Mucosa of stomach (tissue), 1 donor: ENCODE measurements around the gene DISP2.

ENCODE experiments used
- H3K27me3 ChIP-seq: one replicate; pipeline ENCODE4 v1.7.0; 2013; ENCODE audit warnings: mild to moderate bottlenecking, low read length; ENCODE audit not compliant: control insufficient read depth, insufficient read depth
- H3K36me3 ChIP-seq: one replicate; pipeline ENCODE4 v1.7.0; 2013; ENCODE audit warnings: low read length; ENCODE audit not compliant: control insufficient read depth, insufficient read depth
- H3K4me1 ChIP-seq: one replicate; pipeline ENCODE4 v1.7.0; 2013; ENCODE audit warnings: mild to moderate bottlenecking, low read length; ENCODE audit not compliant: control insufficient read depth, insufficient read depth
- H3K4me3 ChIP-seq: one replicate; pipeline ENCODE4 v1.7.0; 2013; ENCODE audit warnings: low read length
- H3K9ac ChIP-seq: one replicate; pipeline ENCODE4 v1.7.0; 2013; ENCODE audit warnings: mild to moderate bottlenecking, low read length, moderate library complexity
- H3K9me3 ChIP-seq: one replicate; pipeline ENCODE4 v1.7.0; 2013; ENCODE audit warnings: mild to moderate bottlenecking, low read length, moderate library complexity; ENCODE audit not compliant: control insufficient read depth
- donor health status: Pancreatic carcinoma.

The DISP2 gene, protein sequence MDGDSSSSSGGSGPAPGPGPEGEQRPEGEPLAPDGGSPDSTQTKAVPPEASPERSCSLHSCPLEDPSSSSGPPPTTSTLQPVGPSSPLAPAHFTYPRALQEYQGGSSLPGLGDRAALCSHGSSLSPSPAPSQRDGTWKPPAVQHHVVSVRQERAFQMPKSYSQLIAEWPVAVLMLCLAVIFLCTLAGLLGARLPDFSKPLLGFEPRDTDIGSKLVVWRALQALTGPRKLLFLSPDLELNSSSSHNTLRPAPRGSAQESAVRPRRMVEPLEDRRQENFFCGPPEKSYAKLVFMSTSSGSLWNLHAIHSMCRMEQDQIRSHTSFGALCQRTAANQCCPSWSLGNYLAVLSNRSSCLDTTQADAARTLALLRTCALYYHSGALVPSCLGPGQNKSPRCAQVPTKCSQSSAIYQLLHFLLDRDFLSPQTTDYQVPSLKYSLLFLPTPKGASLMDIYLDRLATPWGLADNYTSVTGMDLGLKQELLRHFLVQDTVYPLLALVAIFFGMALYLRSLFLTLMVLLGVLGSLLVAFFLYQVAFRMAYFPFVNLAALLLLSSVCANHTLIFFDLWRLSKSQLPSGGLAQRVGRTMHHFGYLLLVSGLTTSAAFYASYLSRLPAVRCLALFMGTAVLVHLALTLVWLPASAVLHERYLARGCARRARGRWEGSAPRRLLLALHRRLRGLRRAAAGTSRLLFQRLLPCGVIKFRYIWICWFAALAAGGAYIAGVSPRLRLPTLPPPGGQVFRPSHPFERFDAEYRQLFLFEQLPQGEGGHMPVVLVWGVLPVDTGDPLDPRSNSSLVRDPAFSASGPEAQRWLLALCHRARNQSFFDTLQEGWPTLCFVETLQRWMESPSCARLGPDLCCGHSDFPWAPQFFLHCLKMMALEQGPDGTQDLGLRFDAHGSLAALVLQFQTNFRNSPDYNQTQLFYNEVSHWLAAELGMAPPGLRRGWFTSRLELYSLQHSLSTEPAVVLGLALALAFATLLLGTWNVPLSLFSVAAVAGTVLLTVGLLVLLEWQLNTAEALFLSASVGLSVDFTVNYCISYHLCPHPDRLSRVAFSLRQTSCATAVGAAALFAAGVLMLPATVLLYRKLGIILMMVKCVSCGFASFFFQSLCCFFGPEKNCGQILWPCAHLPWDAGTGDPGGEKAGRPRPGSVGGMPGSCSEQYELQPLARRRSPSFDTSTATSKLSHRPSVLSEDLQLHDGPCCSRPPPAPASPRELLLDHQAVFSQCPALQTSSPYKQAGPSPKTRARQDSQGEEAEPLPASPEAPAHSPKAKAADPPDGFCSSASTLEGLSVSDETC (N-terminal part only)

DNA sequence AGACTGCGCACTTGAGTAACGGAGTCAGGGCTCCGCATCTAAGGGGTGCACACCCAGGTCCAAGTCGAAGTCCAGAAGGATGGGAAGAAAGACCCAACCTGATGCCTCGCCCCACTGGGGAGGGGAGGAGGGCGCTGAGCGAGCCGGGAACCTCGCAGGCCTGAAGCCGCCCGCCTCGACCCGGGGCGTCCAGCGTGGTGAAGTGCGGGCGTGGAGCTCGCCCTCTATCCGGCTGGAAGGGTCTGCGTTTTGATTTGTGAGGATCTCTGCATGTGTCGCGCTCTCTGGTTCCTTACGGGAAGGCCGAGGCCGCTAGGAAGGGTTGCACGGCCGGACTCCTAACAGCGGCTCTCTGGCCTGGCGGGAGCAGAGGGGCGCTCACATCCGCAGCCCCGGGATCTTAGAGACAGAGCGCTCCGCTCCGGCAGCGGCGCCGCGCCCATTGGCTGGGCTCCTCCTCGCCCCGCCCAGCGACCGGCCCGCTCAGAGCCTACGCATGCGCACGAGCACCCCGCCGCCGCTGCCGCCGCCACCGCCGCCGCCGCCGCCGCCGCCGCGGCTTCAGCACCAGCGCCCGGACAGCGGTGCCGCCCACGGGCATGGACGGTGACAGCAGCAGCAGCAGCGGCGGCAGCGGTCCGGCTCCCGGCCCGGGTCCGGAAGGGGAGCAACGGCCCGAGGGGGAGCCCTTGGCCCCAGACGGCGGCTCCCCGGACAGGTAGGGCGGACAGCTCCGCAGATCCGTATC lies at the start of gene DISP2:
Gene DISP2 (plus strand): TSS at position 497 of the 748 bp plus-strand sequence. CDS start 103 bp downstream, at position 600.
- Histone ChIP-seq H3K9ac (no peak within 1 kb of the TSS), H3K4me3 (no peak within 1 kb of the TSS), H3K36me3 (no peaks in the 10 kb centered on the region), H3K9me3 (no peaks in the 10 kb centered on the region), H3K27me3 (no peaks in the 10 kb centered on the region), H3K4me1 (peaks cover 37% of the 10 kb centered on the region)

DNA sequence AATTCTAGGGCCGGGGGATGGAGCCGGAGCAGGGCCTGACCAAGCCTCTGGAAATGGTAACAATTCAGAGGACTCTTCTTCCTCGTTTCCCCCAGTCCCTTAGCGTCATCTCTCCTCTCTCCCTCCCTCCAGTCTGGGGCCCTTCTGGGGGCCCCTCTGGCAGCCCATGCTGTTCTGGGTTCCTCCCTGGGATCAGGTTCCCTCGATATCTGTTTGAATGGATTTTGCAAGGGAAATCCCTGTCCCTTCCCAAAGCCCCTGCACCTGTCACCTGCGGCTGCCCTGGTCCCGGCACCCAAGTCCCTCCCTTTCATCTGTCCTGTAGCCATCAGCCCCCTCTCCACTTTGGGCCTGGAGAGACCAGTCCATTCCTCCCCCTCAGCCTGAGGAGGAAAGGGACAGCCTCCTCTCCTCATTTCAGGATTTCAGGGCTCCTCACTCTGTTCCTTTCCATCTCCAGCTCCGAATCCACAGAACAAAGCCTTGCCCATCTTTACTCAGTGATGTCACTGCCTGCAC lies 48.6 kb upstream of the DISP2 start:
- H3K9me3 ChIP-seq, result no peaks in the 10 kb centered on the region
- H3K27me3 ChIP-seq, result peaks cover 17% of the 10 kb centered on the region
- H3K4me1 ChIP-seq, result peaks cover 13% of the 10 kb centered on the region
- H3K36me3 ChIP-seq, result no peaks in the 10 kb centered on the region
- no peak overlapping the region for H3K4me3 ChIP-seq
- H3K9ac ChIP-seq, result no peak overlapping the region

DNA sequence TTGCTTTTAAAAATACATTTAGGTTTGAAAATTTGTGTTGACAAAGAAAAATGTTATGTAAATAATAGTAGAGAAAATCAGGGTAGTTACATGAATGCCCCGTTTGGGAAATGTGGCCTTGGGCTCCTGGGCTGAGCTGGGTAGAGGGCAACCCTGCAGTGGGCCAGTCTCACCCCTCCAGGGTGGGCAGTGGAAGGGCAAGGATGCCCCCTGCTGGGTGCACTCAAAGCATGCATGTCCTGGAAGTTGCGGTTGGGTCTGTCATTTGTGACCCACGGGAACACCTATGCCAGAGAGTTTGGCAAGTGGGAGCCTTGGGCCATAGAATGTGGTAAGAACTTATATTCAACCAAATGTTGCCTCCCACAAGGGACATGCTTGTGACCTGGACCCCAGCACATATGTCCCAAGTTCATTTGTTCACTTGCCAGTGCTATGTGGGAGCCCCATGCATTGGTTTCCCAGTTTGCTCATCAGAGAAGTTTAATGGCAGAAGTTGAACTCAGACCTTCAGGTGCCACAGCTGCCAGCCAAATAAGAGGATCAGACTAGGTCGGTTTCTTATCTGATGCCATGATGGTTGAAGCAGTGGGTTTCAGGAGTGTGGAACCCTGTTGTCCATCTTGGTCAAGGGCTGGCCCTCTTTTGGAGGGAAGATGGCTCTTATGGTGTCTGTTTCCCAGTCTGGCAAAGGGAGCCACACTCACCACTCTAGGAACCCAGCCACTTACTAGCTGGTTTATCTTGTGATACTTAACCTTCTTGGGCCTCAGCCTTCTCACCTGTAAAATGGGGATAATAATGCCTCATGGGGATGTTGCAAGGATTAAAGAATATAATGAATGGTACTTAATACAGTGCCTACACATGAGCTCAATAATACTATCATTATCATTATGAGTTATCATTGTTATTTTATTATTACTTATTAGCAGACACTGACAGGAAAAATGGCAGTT lies 47.7 kb upstream of the DISP2 start:
- H3K36me3 ChIP-seq, result no peaks in the 10 kb centered on the region
- no peak overlapping the region for H3K9ac ChIP-seq
- peaks cover 17% of the 10 kb centered on the region for H3K27me3 ChIP-seq
- H3K4me3 ChIP-seq, result no peak overlapping the region
- peaks cover 13% of the 10 kb centered on the region for H3K4me1 ChIP-seq
- no peaks in the 10 kb centered on the region for H3K9me3 ChIP-seq

DNA sequence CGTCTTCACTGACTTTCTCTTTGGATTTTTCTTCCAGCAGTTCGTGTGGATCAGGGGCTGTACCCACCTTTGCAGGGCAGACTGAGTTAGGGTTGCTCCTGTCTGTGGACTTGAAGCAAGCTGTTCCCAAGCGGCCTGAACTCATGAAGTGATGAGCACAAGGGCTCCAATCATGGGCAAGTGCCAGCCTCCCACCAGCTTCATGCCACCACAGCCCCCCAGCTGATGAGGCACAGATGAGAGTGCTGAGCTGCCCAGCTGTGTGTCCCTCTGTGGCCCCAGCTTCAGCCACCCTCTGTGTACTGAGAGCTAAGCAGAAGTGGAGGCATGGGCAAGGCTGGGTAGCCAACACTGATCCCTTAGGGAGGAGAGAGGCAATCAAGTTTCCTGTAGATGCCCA lies 47.0 kb upstream of the DISP2 start:
- no peak overlapping the region for H3K4me3 ChIP-seq
- H3K27me3 ChIP-seq, result peaks cover 17% of the 10 kb centered on the region
- no peaks in the 10 kb centered on the region for H3K9me3 ChIP-seq
- no peaks in the 10 kb centered on the region for H3K36me3 ChIP-seq
- no peak overlapping the region for H3K9ac ChIP-seq
- H3K4me1 ChIP-seq, result peaks cover 13% of the 10 kb centered on the region

GRCh38 chr15:40312370-40313158 lies 45.5 kb upstream of the DISP2 start:
- Histone ChIP-seq H3K27me3 (peaks cover 11% of the 10 kb centered on the region), H3K9me3 (no peaks in the 10 kb centered on the region), H3K9ac (no peak overlapping the region), H3K36me3 (no peaks in the 10 kb centered on the region), H3K4me1 (peaks cover 13% of the 10 kb centered on the region), H3K4me3 (no peak overlapping the region)

DNA sequence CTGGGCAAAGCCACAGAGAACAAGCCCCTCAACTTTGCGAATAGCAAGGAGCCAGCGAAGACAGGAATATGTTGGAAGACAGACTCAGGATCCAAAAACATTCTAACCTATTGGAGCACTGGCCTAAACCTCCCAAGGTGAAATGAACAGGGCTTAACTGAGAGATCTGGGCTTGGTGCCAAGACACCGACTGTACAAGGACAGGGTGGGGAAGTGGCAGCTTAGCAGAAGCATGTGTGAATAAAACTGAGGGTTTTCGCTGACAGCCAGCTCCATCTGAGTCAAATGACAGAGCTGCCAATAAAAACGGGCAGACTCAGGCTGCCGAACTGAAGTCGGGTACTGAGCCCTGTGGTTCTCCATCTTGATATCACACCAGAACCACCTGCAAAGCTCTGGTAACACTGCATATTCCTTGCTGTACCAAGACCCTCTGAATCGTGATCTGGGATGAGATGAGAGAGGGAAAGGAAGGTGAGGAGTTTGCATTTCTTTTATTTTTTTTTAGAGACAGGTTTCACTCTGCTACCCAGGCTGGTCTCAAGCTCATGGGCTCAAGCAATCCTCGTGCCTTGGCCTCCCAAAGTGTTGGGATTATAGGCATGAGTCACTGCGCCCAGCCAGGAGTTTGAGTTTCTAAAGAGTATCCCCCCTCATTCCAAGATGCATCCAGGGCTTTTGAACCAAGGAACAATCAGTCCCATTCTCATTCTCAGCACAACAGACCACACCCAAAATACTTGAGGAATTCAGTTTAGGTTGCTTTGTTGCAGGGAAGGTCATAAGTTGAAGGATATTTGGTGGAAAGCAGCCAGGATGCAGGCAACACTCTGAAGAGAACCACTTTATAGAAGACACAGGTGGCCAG lies 44.3 kb upstream of the DISP2 start:
- Histone ChIP-seq H3K9ac (no peak overlapping the region), H3K36me3 (no peaks in the 10 kb centered on the region), H3K9me3 (no peaks in the 10 kb centered on the region), H3K27me3 (peaks cover 7% of the 10 kb centered on the region), H3K4me3 (no peak overlapping the region), H3K4me1 (peaks cover 13% of the 10 kb centered on the region)

DNA sequence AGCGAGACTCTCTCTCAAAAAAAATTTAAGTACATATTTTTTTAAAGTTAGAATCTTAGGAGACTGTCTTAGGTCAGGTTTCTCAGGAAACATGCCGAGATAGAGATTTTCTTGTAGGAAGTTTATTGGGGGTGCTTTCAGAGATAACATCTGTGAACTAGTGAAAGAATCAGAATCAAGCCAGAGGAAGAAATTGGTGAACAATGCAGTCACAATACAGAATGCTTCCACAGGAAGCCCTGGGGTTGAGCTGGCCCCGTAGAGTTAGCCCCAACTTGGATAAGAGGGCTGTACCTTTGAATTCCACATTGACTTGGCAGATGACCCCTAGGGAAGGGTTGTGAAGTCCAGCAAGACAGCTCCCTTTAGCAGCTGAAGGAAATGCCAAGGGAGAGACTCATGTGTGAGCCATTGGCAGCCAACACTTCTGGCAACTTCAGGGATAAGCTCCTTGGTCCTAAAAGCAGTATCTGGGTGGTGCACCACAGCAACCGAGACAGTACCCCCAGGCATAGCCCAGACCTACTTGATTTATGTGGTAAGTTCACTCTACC lies 43.2 kb upstream of the DISP2 start:
- no peaks in the 10 kb centered on the region for H3K36me3 ChIP-seq
- no peaks in the 10 kb centered on the region for H3K9me3 ChIP-seq
- no peak overlapping the region for H3K4me3 ChIP-seq
- H3K9ac ChIP-seq, result no peak overlapping the region
- peaks cover 7% of the 10 kb centered on the region for H3K27me3 ChIP-seq
- peaks cover 6% of the 10 kb centered on the region for H3K4me1 ChIP-seq

GRCh38 chr15:40316931-40317330 lies 41.1 kb upstream of the DISP2 start:
- no peak overlapping the region for H3K4me3 ChIP-seq
- no peaks in the 10 kb centered on the region for H3K27me3 ChIP-seq
- H3K9me3 ChIP-seq, result no peaks in the 10 kb centered on the region
- H3K9ac ChIP-seq, result no peak overlapping the region
- no peaks in the 10 kb centered on the region for H3K36me3 ChIP-seq
- H3K4me1 ChIP-seq, result peaks cover 6% of the 10 kb centered on the region

DNA sequence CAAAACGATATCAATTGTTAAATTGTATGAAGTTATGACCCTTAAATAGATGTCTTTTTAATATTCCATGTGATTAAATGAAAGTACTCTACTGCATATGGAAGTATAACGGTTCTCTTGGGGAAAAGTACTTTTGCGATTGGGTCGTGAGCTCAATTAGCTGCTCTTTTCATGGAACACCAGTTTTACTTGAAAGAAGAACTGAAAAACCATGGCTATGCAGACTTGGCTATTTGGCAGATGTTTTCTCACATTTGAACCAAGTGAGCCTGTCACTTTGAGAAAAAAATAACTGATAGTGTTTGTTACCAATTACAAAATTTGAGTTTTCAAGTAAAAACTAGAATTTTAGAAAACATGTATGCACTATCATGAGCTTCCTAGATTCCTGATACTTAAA lies 40.4 kb upstream of the DISP2 start:
- peaks cover 8% of the 10 kb centered on the region for H3K4me1 ChIP-seq
- H3K27me3 ChIP-seq, result no peaks in the 10 kb centered on the region
- H3K9me3 ChIP-seq, result no peaks in the 10 kb centered on the region
- H3K36me3 ChIP-seq, result no peaks in the 10 kb centered on the region
- no peak overlapping the region for H3K9ac ChIP-seq
- no peak overlapping the region for H3K4me3 ChIP-seq
